HG02623 (cell line): Measurements from ENCODE around the gene NDUFS5.
"Not testable (repeated sequence)": the region's sequence is repeated elsewhere in the genome, so short reads cannot be mapped to it uniquely, and the experiment has no call there.

Experiments
- ATAC-seq: cut with Tn5 transposase; IDR thresholded peaks from one replicate; pipeline ENCODE4 v1.9.1; 2021; ENCODE audit warnings: moderate library complexity; ENCODE audit not compliant: unreplicated experiment

NDUFS5 gene

GRCh38 chr1:39014956-39015355 is 11.2 kb upstream of the NDUFS5 start:
- not testable (repeated sequence) for ATAC-seq

GRCh38 chr1:39016604-39017171 is 9.5 kb upstream of the NDUFS5 start:
- ATAC-seq: no peak

- no peak for ATAC-seq
Measured at GRCh38 chr1:39017266-39017665, 8.9 kb upstream of the NDUFS5 start.

DNA sequence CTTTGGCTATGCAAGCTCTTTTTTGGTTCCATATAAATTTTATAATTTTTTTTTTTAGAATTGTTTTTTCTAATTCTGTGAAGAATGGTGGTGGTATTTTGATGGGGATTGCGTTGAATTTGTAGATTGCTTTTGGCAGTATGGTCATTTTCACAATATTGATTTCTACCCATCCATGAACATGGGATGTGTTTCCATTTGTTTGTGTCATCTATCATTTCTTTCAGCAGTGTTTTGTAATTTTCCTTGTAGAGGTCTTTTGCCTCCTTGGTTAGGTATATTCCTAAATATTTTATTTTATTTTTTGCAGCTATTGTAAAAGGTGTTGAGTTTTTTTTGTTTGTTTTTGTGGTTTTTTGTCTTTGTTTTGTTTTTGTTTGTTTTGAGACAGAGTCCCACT is 5.7 kb upstream of the NDUFS5 start:
- ATAC-seq: not testable (repeated sequence)

DNA sequence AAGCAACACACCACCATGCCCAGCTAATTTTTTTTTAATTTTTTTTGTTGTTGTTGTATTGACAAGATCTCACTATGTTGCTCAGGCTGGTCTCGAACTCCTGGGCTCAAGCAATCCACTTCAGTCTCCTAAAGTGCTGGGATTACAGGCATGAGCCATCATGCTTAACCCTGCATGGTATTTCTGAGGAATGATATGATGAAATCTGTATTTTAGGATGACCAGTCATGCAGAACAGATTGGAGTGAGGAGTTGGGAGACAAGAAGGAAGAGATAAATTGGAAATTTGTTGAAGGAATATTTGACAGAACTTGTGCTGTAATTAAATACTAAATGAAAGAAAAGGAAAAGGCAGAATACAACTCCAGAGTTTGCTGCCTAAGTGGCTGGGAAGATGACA is 4.7 kb upstream of the NDUFS5 start:
- no peak for ATAC-seq

GRCh38 chr1:39023140-39023539 is 3.0 kb upstream of the NDUFS5 start:
- no peak for ATAC-seq

GRCh38 chr1:39026866-39027507 is 837 bp downstream of the NDUFS5 start:
- ATAC-seq: no peak

DNA sequence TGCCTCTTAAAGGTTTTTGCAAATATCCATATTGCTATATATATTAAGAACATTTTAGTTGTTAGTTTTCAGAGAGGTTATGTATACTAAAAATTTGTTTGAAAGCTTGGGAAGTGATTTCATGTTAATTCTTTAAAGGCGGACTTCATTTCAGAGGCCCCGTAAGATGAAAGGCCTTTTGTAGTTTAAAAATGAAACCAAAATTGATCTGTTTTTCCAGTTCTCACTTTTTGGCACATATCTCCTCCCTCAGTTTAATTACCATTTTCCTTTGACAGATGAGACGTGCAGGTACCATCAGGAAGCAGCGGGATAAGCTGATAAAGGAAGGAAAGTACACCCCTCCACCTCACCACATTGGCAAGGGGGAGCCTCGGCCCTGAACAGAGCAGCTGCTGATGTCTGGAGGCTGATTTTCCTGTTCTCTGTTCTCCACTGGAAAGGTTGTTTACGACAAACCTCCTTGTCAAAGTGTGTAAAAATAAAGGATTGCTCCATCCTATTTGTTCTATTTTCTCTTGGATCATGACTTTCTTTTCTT is 8.0 kb downstream of the NDUFS5 start:
- ATAC-seq: no peak

GRCh38 chr1:39036678-39037077 is 10.5 kb downstream of the NDUFS5 start:
- ATAC-seq: no peak

DNA sequence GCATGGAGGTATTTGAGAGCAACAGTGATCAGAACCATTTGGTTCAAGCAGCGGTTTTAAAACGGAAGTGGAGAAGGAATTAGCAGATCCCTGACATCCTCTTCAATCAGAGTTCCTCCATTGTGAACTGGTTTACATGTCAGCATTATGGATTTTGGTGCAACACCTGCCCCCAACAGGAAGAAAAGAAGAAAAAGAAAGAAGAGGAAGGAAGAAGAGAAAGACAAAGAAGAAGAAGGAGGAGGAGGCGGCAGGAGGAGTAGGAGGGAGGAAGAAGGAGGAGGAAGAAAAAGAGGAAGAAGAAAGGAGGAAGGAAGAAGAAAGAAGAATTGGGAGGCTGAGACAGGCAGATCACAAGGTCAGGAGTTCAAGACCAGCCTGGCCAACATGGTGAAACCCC is 17.4 kb downstream of the NDUFS5 start:
- no peak for ATAC-seq

- ATAC-seq: no peak
Measured at GRCh38 chr1:39044762-39045161, 18.6 kb downstream of the NDUFS5 start.

DNA sequence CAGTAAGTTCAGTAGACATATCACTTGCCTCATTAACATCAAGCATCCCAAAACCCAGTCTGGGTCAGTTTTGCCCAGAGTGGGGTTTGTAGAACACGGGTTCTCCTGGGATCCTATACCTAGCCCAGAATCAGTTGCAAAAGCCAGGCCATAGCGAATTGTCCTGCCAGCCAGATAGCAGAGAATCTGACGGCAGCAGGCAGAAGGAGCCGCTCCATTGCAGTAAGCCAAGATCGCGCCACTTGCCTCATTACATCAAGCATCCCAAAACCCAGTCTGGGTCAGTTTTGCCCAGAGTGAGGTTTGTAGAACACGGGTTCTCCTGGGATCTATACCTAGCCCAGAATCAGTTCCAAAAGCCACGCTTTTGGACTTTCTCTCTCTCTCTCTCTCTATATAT is 19.1 kb downstream of the NDUFS5 start:
- no peak for ATAC-seq

GRCh38 chr1:39046613-39047210 is 20.6 kb downstream of the NDUFS5 start:
- no peak for ATAC-seq

DNA sequence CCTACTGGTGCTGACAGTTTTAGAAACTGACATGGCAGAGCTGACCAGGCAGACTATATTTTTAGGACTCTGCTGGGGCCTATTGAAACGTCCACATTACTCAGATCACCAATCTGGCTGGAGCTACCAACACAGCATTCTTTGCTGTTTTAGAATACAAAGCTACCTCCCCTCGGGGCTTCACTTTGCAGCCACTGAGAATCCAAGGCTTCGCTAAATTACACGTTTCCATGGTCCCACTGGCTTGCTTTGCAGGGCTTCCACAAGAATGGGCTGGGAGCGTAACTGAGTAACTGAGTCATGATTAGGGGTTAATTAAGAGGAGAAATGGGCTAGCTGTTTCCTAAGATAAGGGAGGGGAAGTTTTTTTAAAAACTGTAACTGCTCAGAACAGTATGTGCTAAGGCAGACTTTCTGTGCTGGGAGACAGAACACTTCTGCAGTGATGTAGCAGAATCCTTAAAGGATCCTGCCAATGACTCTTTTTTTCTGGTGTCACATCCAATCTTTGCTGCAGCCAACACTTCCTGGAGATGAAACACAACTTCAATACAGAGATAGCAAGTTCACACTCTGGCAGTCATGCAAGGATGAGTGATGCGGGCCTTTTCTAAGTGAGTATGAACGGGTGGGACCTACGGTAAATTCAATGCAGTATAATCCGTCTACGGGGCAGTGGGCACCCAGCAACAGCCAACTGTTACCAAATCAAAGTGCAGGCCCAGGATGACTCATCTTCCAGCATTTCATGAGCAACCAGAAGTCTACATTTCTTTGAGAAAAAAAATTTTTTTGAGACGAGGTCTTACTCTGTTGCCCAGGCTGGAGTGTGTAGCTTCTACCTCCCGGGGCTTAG is 21.5 kb downstream of the NDUFS5 start:
- no peak for ATAC-seq

- no peak for ATAC-seq
Measured at GRCh38 chr1:39048745-39049370, 22.7 kb downstream of the NDUFS5 start.

- no peak for ATAC-seq
Measured at GRCh38 chr1:39050001-39050400, 23.9 kb downstream of the NDUFS5 start.

DNA sequence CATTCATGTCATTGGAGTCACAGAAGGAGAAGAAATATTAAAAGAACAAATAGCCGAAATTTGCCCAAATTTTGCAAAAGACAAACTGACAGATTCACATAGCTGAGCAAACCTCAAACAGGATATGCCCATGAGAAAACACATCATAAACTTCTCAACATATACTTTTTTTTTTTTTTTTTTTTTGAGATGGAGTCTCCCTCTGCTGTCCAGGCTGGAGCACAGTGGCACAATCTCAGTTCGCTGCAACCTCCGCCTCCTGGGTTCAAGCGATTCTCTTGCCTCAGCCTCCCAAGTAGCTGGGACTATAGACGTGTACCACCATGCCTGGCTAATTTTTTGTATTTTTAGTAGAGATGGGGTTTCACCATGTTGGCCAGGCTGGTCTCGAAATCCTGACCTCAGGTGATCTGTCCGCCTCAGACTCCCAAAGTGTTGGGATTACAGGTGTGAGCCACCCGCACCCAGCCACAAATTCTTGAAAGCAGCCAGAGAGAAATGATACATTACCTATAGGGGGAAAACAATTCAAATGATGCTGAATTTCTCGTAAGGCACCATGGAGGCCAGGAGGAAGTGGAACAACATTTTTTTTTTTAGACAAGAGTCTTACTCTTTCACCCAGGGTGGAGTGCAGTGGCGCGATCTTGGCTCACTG is 25.2 kb downstream of the NDUFS5 start:
- ATAC-seq: not testable (repeated sequence)

DNA sequence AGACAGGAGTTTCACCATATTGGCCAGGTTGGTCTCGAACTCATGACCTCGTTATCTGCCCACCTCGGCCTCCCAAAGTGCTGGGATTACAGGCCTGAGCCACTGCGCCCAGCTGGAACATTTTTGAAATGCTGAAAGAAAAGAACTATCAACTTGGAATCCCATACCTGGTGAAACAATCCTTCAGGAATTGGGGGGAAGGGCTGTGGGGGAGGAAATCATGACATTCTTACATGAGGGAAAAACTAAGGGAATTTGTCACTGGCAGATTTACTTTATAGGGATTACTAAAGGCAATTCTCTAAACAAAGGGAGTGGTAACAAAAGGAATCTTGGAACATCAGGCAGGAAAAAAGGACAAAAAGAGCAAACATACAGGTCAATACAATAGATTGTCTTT is 25.8 kb downstream of the NDUFS5 start:
- no peak for ATAC-seq

- not testable (repeated sequence) for ATAC-seq
Measured at GRCh38 chr1:39055213-39055710, 29.1 kb downstream of the NDUFS5 start.

GRCh38 chr1:39061516-39061915 is 35.4 kb downstream of the NDUFS5 start:
- ATAC-seq: not testable (repeated sequence)
